Caco-2 (cell line): ENCODE results near the gene COPS9. TPM values are rescaled to one million over a fixed set of nuclear protein-coding genes. Genes with fewer than 3 reads are reported as not detected.

ENCODE experiments used
- Bru-seq: library from RNA; stranded (reverse); fragments of 400-500 nt; gene quantifications from one replicate; lab custom pipeline; 2021; lab: Mats Ljungman, UMichigan
- BruChase-seq, 2 experiments: library from RNA; stranded (reverse); fragments of 400-500 nt; gene quantifications; one replicate each; lab custom pipeline; 2021; lab: Mats Ljungman, UMichigan
- BruUV-seq: library from RNA; stranded (reverse); fragments of 400-500 nt; replicated peaks from 2 replicates; lab custom pipeline; 2021; lab: Mats Ljungman, UMichigan
- CTCF ChIA-PET: fragments of 300-600 bp; sonication (Branson Sonifier 250); formaldehyde crosslinking; loops from one replicate; lab custom pipeline; 2022; ENCODE audit warnings: antibody characterized with exemption; lab: Charles Lee
- POLR2A ChIA-PET: fragments of 300-600 bp; sonication (Branson Sonifier 250); formaldehyde crosslinking; loops from one replicate; lab custom pipeline; 2022; ENCODE audit warnings: antibody characterized with exemption; lab: Charles Lee
- DNase-seq, 2 experiments: peaks; one replicate each; pipeline versions ENCODE4 v3.0.0 to v3.0.0-alpha.2; 2020 to 2022
- H3K27me3 ChIP-seq: replicated peaks from 2 replicates; pipeline ENCODE4 v1.6.0; 2011; ENCODE audit warnings: low read length; ENCODE audit not compliant: control insufficient read depth, insufficient read depth
- H3K36me3 ChIP-seq: 2 replicates; pipeline ENCODE4 v1.5.1; 2011; ENCODE audit warnings: low read length; ENCODE audit not compliant: control insufficient read depth, insufficient read depth
- H3K4me1 ChIP-seq: fragments of 250-450 bp; sonication (Bioruptor Pico); 2 replicates; pipeline ENCODE4 v1.5.1; 2020; ENCODE audit warnings: mild to moderate bottlenecking
- H3K4me3 ChIP-seq: 2 replicates; pipeline ENCODE4 v1.5.1; 2011; ENCODE audit warnings: low read depth, mild to moderate bottlenecking, control low read depth, low read length
- H3K9me3 ChIP-seq: fragments of 250-450 bp; sonication (Bioruptor Pico); 2 replicates; pipeline ENCODE4 v1.5.1; 2020; ENCODE audit warnings: mild to moderate bottlenecking, moderate library complexity
- H3K27ac Mint-ChIP-seq: one replicate; pipeline ENCODE4 v1.8.0; 2022; ENCODE audit warnings: mixed read lengths; ENCODE audit not compliant: unreplicated experiment
- H3K27me3 Mint-ChIP-seq: one replicate; pipeline ENCODE4 v1.8.0; 2022; ENCODE audit warnings: mixed read lengths; ENCODE audit not compliant: insufficient read depth, unreplicated experiment
- H3K36me3 Mint-ChIP-seq: one replicate; pipeline ENCODE4 v1.8.0; 2022; ENCODE audit warnings: mild to moderate bottlenecking, mixed read lengths; ENCODE audit not compliant: insufficient read depth, unreplicated experiment
- H3K4me1 Mint-ChIP-seq: one replicate; pipeline ENCODE4 v1.8.0; 2022; ENCODE audit warnings: low read depth, mixed read lengths; ENCODE audit not compliant: unreplicated experiment
- H3K4me3 Mint-ChIP-seq: one replicate; pipeline ENCODE4 v1.8.0; 2022; ENCODE audit warnings: mild to moderate bottlenecking, moderate library complexity, mixed read lengths; ENCODE audit not compliant: unreplicated experiment
- H3K9me3 Mint-ChIP-seq: one replicate; pipeline ENCODE4 v1.8.0; 2022; ENCODE audit warnings: mixed read lengths; ENCODE audit not compliant: unreplicated experiment
- CTCF ChIP-seq, 2 experiments: fragments of 200-600 bp in 1 of 2; IDR thresholded peaks; 1 replicate in 1 of 2; 2 replicates in 1 of 2; pipeline versions ENCODE4 v1.5.1 to v1.8.0; 2011 to 2022; ENCODE audit warnings: antibody characterized with exemption in 1 of 2, control low read depth in 1 of 2, inconsistent platforms in 1 of 2, low read depth in 1 of 2, low read length in 1 of 2, mild to moderate bottlenecking in 1 of 2, moderate library complexity in 1 of 2; ENCODE audit not compliant: insufficient read depth in 1 of 2, severe bottlenecking in 1 of 2, unreplicated experiment in 1 of 2
- intact Hi-C: fragments of 100-400 bp; cut with micrococcal nuclease; formaldehyde crosslinking; loops from one replicate; pipeline ENCODE4 v1.10.0; 2022; ENCODE audit not compliant: unreplicated experiment
- long read RNA-seq: library from polyadenylated mRNA; stranded (forward); transcript quantifications from one replicate; pipeline ENCODE4 v2.0.0, GENCODE V29; 2022
- total RNA-seq: library from RNA; stranded (reverse); gene quantifications from 2 replicates; pipeline ENCODE4 v1.2.3, GENCODE V29; 2022

Gene COPS9
- total RNA-seq (76.8 and 86.3 TPM in 2 replicates), Bru-seq, nascent RNA (percentile 61 among the genes with signal in this experiment), BruChase-seq, experiment 1, labeled RNA remaining after a 2-hour chase (percentile 53 among the genes with signal in this experiment), BruChase-seq, experiment 2, labeled RNA remaining after a 6-hour chase (percentile 57 among the genes with signal in this experiment)
- long read RNA-seq, transcript COPS9-205 (3 exons, 418 nt), result major isoform, 36 of 39 reads
- long read RNA-seq, partial matches to known transcripts, result 0 of 39 reads
- long read RNA-seq, other reads (novel, unspliced or antisense), result 3 of 39 reads

- peaks cover 6% of the 10 kb centered on the region for H3K36me3 Mint-ChIP-seq
- ChIA-PET POLR2A (no interaction called here), CTCF (no interaction called here)
- no peak for TF ChIP-seq CTCF (IDR thresholded peaks at IDR 0.05; ENCODE audit: insufficient read depth in 1 of 2, low read depth in 1 of 2, low read length in 1 of 2, severe bottlenecking in 1 of 2, unreplicated experiment in 1 of 2)
- peaks cover 3% of the 10 kb centered on the region for H3K27me3 Mint-ChIP-seq
- no peaks in the 10 kb centered on the region for H3K27me3 ChIP-seq
- no peaks in the 10 kb centered on the region for H3K4me1 Mint-ChIP-seq
- no peaks in the 10 kb centered on the region for H3K9me3 ChIP-seq
- intact Hi-C loops, result no loop called here
- no TSS peak for BruUV-seq
- peak within 1 kb of the TSS; percentile 80 for H3K4me3 Mint-ChIP-seq
- peak within 1 kb of the TSS; percentile 87 for H3K4me3 ChIP-seq
- 0 out of 2 replicates have a peak, but pooled peaks cover 4% of the 10 kb centered on the region for H3K4me1 ChIP-seq
- H3K9me3 Mint-ChIP-seq, result no peaks in the 10 kb centered on the region
- H3K27ac Mint-ChIP-seq, result peak within 1 kb of the TSS; percentile 81
- peak; percentile 82 to 89 for DNase-seq
- H3K36me3 ChIP-seq, result no peaks in the 10 kb centered on the region; the same call in 1 of the 2 replicates
Measured at GRCh38 chr2:240136013-240136670, at the start of gene COPS9. COPS9 (minus strand) TSS chr2:240136305; CDS start chr2:240136284, 21 bp downstream.

- H3K4me1 ChIP-seq, result no peaks in the 10 kb centered on the region
- DNase-seq, result no peak
- no peak overlapping the region for H3K4me3 ChIP-seq
- no peak for TF ChIP-seq CTCF (IDR thresholded peaks at IDR 0.05; ENCODE audit: insufficient read depth in 1 of 2, low read depth in 1 of 2, low read length in 1 of 2, severe bottlenecking in 1 of 2, unreplicated experiment in 1 of 2)
- POLR2A ChIA-PET, result no interaction called here
- BruUV-seq, result no TSS peak
- Mint-ChIP-seq H3K4me3 (no peak overlapping the region), H3K36me3 (no peaks in the 10 kb centered on the region), H3K27ac (no peak overlapping the region), H3K27me3 (peaks cover 16% of the 10 kb centered on the region), H3K4me1 (no peaks in the 10 kb centered on the region), H3K9me3 (no peaks in the 10 kb centered on the region)
- H3K27me3 ChIP-seq, result no peaks in the 10 kb centered on the region; the same call in 1 of the 2 replicates
- CTCF ChIA-PET, result no interaction called here
- intact Hi-C loops, result no loop called here
- H3K9me3 ChIP-seq, result no peaks in the 10 kb centered on the region
- no peaks in the 10 kb centered on the region for H3K36me3 ChIP-seq
Measured at GRCh38 chr2:240184656-240185055, 48.6 kb upstream of the COPS9 start.

- no peaks in the 10 kb centered on the region; the same call in 1 of the 2 replicates for H3K27me3 ChIP-seq
Measured at GRCh38 chr2:240183875-240184590, 47.9 kb upstream of the COPS9 start.

More at GRCh38 chr2:240183875-240184590, 47.9 kb upstream of the COPS9 start:
- peaks cover 16% of the 10 kb centered on the region for H3K27me3 Mint-ChIP-seq
- H3K4me3 Mint-ChIP-seq, result no peak overlapping the region
- H3K4me3 ChIP-seq, result no peak overlapping the region
- H3K27ac Mint-ChIP-seq, result no peak overlapping the region
- POLR2A ChIA-PET, result no interaction called here
- no peaks in the 10 kb centered on the region for H3K36me3 Mint-ChIP-seq
- DNase-seq, result no peak
- intact Hi-C loops, result no loop called here
- H3K9me3 ChIP-seq, result no peaks in the 10 kb centered on the region
- no TSS peak for BruUV-seq
- CTCF ChIA-PET, result no interaction called here
- H3K36me3 ChIP-seq, result no peaks in the 10 kb centered on the region
- no peaks in the 10 kb centered on the region for H3K9me3 Mint-ChIP-seq
- H3K4me1 Mint-ChIP-seq, result no peaks in the 10 kb centered on the region
- no peak for TF ChIP-seq CTCF (IDR thresholded peaks at IDR 0.05; ENCODE audit: insufficient read depth in 1 of 2, low read depth in 1 of 2, low read length in 1 of 2, severe bottlenecking in 1 of 2, unreplicated experiment in 1 of 2)
- no peaks in the 10 kb centered on the region for H3K4me1 ChIP-seq
